Measurements from ENCODE around the gene MPPED1. TPM values are rescaled to one million over a fixed set of nuclear protein-coding genes. Genes with fewer than 3 reads are reported as not detected.

Gene MPPED1, protein sequence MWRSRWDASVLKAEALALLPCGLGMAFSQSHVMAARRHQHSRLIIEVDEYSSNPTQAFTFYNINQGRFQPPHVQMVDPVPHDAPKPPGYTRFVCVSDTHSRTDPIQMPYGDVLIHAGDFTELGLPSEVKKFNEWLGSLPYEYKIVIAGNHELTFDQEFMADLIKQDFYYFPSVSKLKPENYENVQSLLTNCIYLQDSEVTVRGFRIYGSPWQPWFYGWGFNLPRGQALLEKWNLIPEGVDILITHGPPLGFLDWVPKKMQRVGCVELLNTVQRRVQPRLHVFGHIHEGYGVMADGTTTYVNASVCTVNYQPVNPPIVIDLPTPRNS
- total RNA-seq (2022; extraction: Qiagen RNA extraction), result not detected in 5 replicates

DNA sequence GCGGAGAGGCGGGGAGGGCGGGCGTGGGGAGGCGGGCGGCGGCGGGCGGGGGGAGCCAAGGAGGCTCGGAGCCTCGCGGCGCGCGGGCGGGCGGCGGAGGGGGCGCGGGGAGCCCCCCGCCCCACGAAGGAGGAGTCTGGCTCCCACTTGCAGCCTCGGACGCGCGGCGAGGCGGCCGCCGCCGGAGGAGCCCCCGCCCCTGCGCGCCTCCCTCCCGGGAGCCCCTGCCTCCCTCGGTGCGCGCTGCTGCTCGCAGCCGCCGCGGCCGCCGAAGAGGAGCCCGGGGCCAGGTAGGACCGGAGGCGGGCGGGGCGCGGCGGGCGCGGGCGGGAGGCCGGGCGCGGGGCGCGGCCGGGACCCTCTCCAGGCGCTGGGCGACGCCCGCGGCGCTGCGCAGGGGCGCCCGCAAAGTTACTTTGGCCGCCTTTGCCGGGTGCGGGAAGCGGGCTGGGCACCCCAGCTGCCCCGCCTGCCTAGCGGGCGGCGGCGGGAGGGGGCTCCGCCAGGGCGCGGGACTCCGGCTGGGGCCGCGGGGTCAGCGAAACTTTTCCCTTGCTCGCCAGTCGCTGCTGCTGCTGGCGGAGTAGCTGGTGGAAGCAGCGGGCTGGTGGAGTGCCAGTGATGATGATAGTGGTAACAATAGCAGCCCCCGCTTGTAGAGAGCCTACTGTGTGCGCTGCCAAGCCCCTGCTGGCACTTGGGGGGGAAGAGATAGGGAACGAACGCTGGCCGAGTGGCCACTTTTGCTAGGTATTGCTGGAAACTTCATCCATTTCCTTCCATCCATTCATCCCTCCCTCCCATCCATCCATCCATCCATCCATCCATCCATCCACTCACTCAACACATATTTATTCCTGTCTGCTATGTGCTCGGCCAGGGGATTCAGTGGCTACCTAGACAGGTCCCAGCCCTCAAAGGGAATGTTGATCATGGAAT, at the start of gene MPPED1:
TSS of gene MPPED1 (plus strand) at position 146 of the 939 bp plus-strand sequence. CDS start 12,972 bp downstream, outside the sequence.

Other genes with a start within 250 kb of the MPPED1 start
- 21.8 to 27.3 TPM (median 25.6 TPM) in 5 replicates for gene TTLL12, start 224.9 kb upstream of the MPPED1 start, total RNA-seq (2022; extraction: Qiagen RNA extraction)
- 0.06 to 0.24 TPM (median 0.15 TPM) in 5 replicates for gene SCUBE1, start 68.6 kb upstream of the MPPED1 start, total RNA-seq (2022; extraction: Qiagen RNA extraction)